ENCODE measurements around the gene COX7A1.

COX7A1 gene

GRCh38 chr19:36149673-36150406, 2.4 kb downstream of the COX7A1 start:
- no peak for DNase-seq (ENCODE audit: extremely low read depth, insufficient read length)
- peaks cover 37% of the 10 kb centered on the region for H3K36me3 ChIP-seq (ENCODE audit: control insufficient read depth, insufficient read depth, low read length)
- H3K4me3 ChIP-seq (replicated peaks; ENCODE audit: low read depth, low read length): no peak overlapping the region

GRCh38 chr19:36144624-36145023, 7.6 kb downstream of the COX7A1 start:
- no peak for TF ChIP-seq CTCF (IDR thresholded peaks at IDR 0.05; ENCODE audit: insufficient read depth, low read length, poor library complexity, severe bottlenecking)
- Histone ChIP-seq H3K27me3 (replicated peaks; ENCODE audit: control insufficient read depth, insufficient read depth, low read length) (no peaks in the 10 kb centered on the region), H3K4me3 (replicated peaks; ENCODE audit: low read depth, low read length) (no peak overlapping the region), H3K36me3 (ENCODE audit: control insufficient read depth, insufficient read depth, low read length) (peaks cover 34% of the 10 kb centered on the region)
- DNase-seq (ENCODE audit: extremely low read depth, insufficient read length): no peak

More at GRCh38 chr19:36149673-36150406, 2.4 kb downstream of the COX7A1 start:
- H3K27me3 ChIP-seq (replicated peaks; ENCODE audit: control insufficient read depth, insufficient read depth, low read length): no peaks in the 10 kb centered on the region
- no peak for TF ChIP-seq CTCF (IDR thresholded peaks at IDR 0.05; ENCODE audit: insufficient read depth, low read length, poor library complexity, severe bottlenecking)

GRCh38 chr19:36142496-36142895, 9.8 kb downstream of the COX7A1 start:
- Histone ChIP-seq H3K36me3 (ENCODE audit: control insufficient read depth, insufficient read depth, low read length) (peaks cover 30% of the 10 kb centered on the region), H3K4me3 (replicated peaks; ENCODE audit: low read depth, low read length) (no peak overlapping the region), H3K27me3 (replicated peaks; ENCODE audit: control insufficient read depth, insufficient read depth, low read length) (no peaks in the 10 kb centered on the region)
- no peak for TF ChIP-seq CTCF (IDR thresholded peaks at IDR 0.05; ENCODE audit: insufficient read depth, low read length, poor library complexity, severe bottlenecking)
- DNase-seq (ENCODE audit: extremely low read depth, insufficient read length): no peak

- peaks cover 27% of the 10 kb centered on the region for H3K36me3 ChIP-seq (ENCODE audit: control insufficient read depth, insufficient read depth, low read length)
- H3K4me3 ChIP-seq (replicated peaks; ENCODE audit: low read depth, low read length): no peak overlapping the region
- no peaks in the 10 kb centered on the region for H3K27me3 ChIP-seq (replicated peaks; ENCODE audit: control insufficient read depth, insufficient read depth, low read length)
- no peak for TF ChIP-seq CTCF (IDR thresholded peaks at IDR 0.05; ENCODE audit: insufficient read depth, low read length, poor library complexity, severe bottlenecking)
- DNase-seq (ENCODE audit: extremely low read depth, insufficient read length): no peak
Observed at GRCh38 chr19:36142046-36142445, 10.2 kb downstream of the COX7A1 start.

- Histone ChIP-seq H3K36me3 (ENCODE audit: control insufficient read depth, insufficient read depth, low read length) (peaks cover 23% of the 10 kb centered on the region), H3K4me3 (replicated peaks; ENCODE audit: low read depth, low read length) (peak overlapping the region; percentile 97), H3K27me3 (replicated peaks; ENCODE audit: control insufficient read depth, insufficient read depth, low read length) (no peaks in the 10 kb centered on the region)
- peak; percentile 87 for DNase-seq (ENCODE audit: extremely low read depth, insufficient read length)
- no peak for TF ChIP-seq CTCF (IDR thresholded peaks at IDR 0.05; ENCODE audit: insufficient read depth, low read length, poor library complexity, severe bottlenecking)
Observed at GRCh38 chr19:36141039-36141927, 11.0 kb downstream of the COX7A1 start.
